Small intestine (tissue), 16 donors: ENCODE data around the gene P3H1. TPM values are rescaled to one million over a fixed set of nuclear protein-coding genes. Genes with fewer than 3 reads are reported as not detected.
"Not testable (repeated sequence)": the region's sequence is repeated elsewhere in the genome, so short reads cannot be mapped to it uniquely, and the experiment has no call there.

ENCODE experiments used
- DNase-seq, 2 donors: peaks; one replicate each; pipeline versions ENCODE4 v3.0.0 to v3.0.0-alpha.2; 2013
- FAIRE-seq: peaks from 2 replicates; lab custom pipeline; 2012; peaks lifted over from hg19 to GRCh38; lab: Jason Lieb, UNC
- H3K27ac ChIP-seq, 3 donors: one replicate each; pipeline ENCODE4 v1.5.1; 2013; ENCODE audit warnings: low read length in 2 of 3, mild to moderate bottlenecking in 2 of 3, control low read depth in 1 of 3, inconsistent platforms in 1 of 3, low read depth in 1 of 3, moderate library complexity in 1 of 3
- H3K27me3 ChIP-seq, 3 donors: one replicate each; pipeline ENCODE4 v1.6.1; 2013; ENCODE audit warnings: low read length in 3 of 3, inconsistent platforms in 1 of 3; ENCODE audit not compliant: control insufficient read depth in 3 of 3, insufficient read depth in 3 of 3
- H3K36me3 ChIP-seq, 3 donors: one replicate each; pipeline ENCODE4 v1.6.1; 2013; ENCODE audit warnings: low read length in 3 of 3, inconsistent platforms in 1 of 3, low read depth in 1 of 3, mild to moderate bottlenecking in 1 of 3, moderate library complexity in 1 of 3; ENCODE audit not compliant: control insufficient read depth in 3 of 3, insufficient read depth in 2 of 3
- H3K4me1 ChIP-seq, 3 donors: one replicate each; pipeline ENCODE4 v1.6.1; 2013; ENCODE audit warnings: low read length in 2 of 3, inconsistent platforms in 1 of 3, low read depth in 1 of 3, mild to moderate bottlenecking in 1 of 3, moderate library complexity in 1 of 3; ENCODE audit not compliant: control insufficient read depth in 3 of 3, insufficient read depth in 2 of 3
- H3K4me3 ChIP-seq, 3 donors: one replicate each; pipeline ENCODE4 v1.5.1; 2013; ENCODE audit warnings: low read length in 3 of 3, control low read depth in 1 of 3, inconsistent platforms in 1 of 3, low read depth in 1 of 3, mild to moderate bottlenecking in 1 of 3, moderate library complexity in 1 of 3
- H3K9me3 ChIP-seq, 2 donors: one replicate each; pipeline ENCODE4 v1.6.1; 2013; ENCODE audit warnings: low read depth in 1 of 2, low read length in 1 of 2; ENCODE audit not compliant: control insufficient read depth in 2 of 2, insufficient read depth in 1 of 2
- WGBS, 3 donors: extraction: QIAGEN DNeasy Blood & Tissue Kit; methylation state at CpG; one replicate each; pipeline ENCODE4 v1.1.7; 2013; 5-methylcytosine and 5-hydroxymethylcytosine counted together
- long read RNA-seq, 10 donors: transcript quantifications; one replicate each; lab custom pipeline, GENCODE V29; 2026
- polyA plus RNA-seq, 4 donors: library from polyadenylated mRNA; stranded (reverse) in 3 of 4; unstranded in 1 of 4; fragments of 200-250 nt in 3 of 4; fragments of 120-200 nt in 1 of 4; gene quantifications; one replicate each; pipeline versions ENCODE4 v1.2.1 to v1.2.3, GENCODE V29; 2013
- donor health status: healthy with polysubstance abuse.
- donor health status: control.
- donor health status: control.
- donor health status: Bipolar disorder and iron deficiency.
- donor health status: healthy.

Gene P3H1
- 10 to 100 TPM in 2 of 4 donors, 1 to 10 TPM in 2; 4.3 to 18.2 (median 11.4) TPM for polyA plus RNA-seq
- long read RNA-seq, donor 1: 0 reads
- long read RNA-seq, donor 2, partial matches to known transcripts: 0 of 4 reads
- long read RNA-seq, donor 2, other reads (novel, unspliced or antisense): 0 of 4 reads
- long read RNA-seq, donor 3, partial matches to known transcripts: 0 of 2 reads
- long read RNA-seq, donor 3, other reads (novel, unspliced or antisense): 0 of 2 reads
- long read RNA-seq, donor 4: 0 reads
- long read RNA-seq, donor 5: 0 reads
- long read RNA-seq, donor 6, partial matches to known transcripts: 0 of 2 reads
- long read RNA-seq, donor 6, other reads (novel, unspliced or antisense): 0 of 2 reads
- long read RNA-seq, donor 7: 0 reads
- long read RNA-seq, donor 8, partial matches to known transcripts: 0 of 2 reads
- long read RNA-seq, donor 8, other reads (novel, unspliced or antisense): 0 of 2 reads
- long read RNA-seq, donor 9: 0 reads
- long read RNA-seq, donor 10, transcript P3H1-202 (15 exons, 2,585 nt): major isoform, 10 of 13 reads
- long read RNA-seq, donor 10, partial matches to known transcripts: 0 of 13 reads
- long read RNA-seq, donor 10, other reads (novel, unspliced or antisense): 0 of 13 reads

GRCh38 chr1:42766741-42767509, at the start of gene P3H1, which contains the start of gene C1orf50:
TSS of gene P3H1 (minus strand) at chr1:42767028. CDS start at chr1:42766971, 57 bp downstream.
TSS of gene C1orf50 (plus strand) at chr1:42767249. CDS start at chr1:42767312, 63 bp downstream.
- Histone ChIP-seq H3K27ac (peak within 1 kb of the TSS; percentile 90 to 96 (median 92)), H3K4me3 (peak within 1 kb of the TSS; percentile 84 to 97 (median 94)), H3K27me3 (no peaks in the 10 kb centered on the region), H3K36me3 (peaks cover 0 to 14% (median 0%) of the 10 kb centered on the region in 3 donors), H3K9me3 (no peaks in the 10 kb centered on the region), H3K4me1 (peaks cover 0 to 11% (median 10%) of the 10 kb centered on the region in 3 donors)
- FAIRE-seq: no peak
- 0% methylated on average over 54 to 82 of the region's 82 CpGs for WGBS, 3 donors
- DNase-seq: peak; percentile 100

GRCh38 chr1:42815941-42816584, 49.2 kb upstream of the P3H1 start:
- no peaks in the 10 kb centered on the region for H3K27me3 ChIP-seq
- no peaks in the 10 kb centered on the region for H3K9me3 ChIP-seq
- DNase-seq (no peak), FAIRE-seq (no peak)
- H3K4me1 ChIP-seq: peaks cover 0 to 5% (median 2%) of the 10 kb centered on the region in 3 donors
- H3K27ac ChIP-seq: peak overlapping the region; percentile 61 to 100 (median 100)
- peaks cover 0 to 5% (median 0%) of the 10 kb centered on the region in 3 donors for H3K36me3 ChIP-seq
- WGBS, 3 donors: 36 to 40% (median 38%) methylated on average over 7 of the region's 7 CpGs
- peak overlapping the region; percentile 78 to 92 (median 88) for H3K4me3 ChIP-seq

- H3K27ac ChIP-seq, FAIRE-seq, H3K36me3 ChIP-seq, DNase-seq, H3K4me1 ChIP-seq, H3K4me3 ChIP-seq, H3K9me3 ChIP-seq, H3K27me3 ChIP-seq: not testable (repeated sequence)
- WGBS, 3 donors: 83 to 100% (median 93%) methylated on average over 1 to 3 of the region's 3 CpGs
Measured at GRCh38 chr1:42814815-42815214, 48.0 kb upstream of the P3H1 start.

DNA sequence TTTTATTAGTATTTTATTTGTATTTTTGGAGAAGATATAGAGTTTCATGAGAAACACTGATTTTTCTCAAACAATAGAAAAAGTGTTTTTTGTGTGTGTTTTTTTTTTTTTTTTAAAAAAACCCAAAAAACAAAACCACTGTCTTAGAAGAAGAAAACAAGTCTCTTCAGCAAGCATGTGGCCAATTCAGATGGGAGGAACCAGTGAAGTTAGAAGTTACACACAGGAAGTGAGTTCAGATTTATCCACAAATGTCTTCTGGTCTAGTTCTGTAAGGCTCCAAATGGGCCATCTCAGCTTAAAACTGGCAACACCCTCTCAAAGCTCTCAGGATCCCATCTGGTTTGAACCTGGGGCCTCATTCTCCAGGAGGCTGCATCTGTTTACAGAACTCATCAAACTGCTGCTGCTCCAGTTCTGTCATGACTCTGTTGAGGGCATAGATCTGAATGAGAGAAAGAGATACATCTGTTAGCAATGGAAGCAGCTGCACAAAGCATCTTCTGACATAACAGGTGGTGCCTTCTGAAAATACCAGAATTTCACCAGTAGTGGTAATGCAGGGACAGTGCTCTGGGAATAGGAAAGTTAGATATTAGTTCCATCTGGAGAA, 40.3 kb upstream of the P3H1 start:
- Histone ChIP-seq H3K4me1 (no peaks in the 10 kb centered on the region), H3K27me3 (no peaks in the 10 kb centered on the region), H3K4me3 (no peak overlapping the region), H3K27ac (no peak overlapping the region), H3K36me3 (peaks cover 0 to 18% (median 0%) of the 10 kb centered on the region in 3 donors), H3K9me3 (peaks cover 0 to 10% of the 10 kb centered on the region in 2 donors)
- DNase-seq: no peak
- FAIRE-seq: no peak

DNA sequence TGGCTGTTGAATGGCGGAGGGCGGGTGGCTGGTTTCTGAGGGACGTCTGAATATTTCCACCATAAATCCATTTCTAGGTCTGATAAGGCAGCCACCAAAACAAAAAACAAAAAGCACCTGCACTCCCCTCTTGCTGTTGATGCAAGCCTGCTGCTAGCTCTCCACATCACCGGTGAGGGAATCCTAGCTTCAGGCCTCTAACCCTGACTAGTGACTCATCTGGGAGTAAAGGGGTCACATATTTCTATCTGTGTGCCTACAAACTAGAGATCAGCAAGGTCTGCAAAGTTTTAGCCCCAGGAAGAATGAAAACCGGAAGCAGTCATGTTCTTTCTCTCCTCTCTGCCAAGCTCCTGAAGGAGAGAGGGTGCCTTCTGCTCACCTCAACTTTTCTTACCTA, 39.8 kb upstream of the P3H1 start:
- DNase-seq (no peak), FAIRE-seq (no peak)
- WGBS, 3 donors: 85 to 95% (median 94%) methylated on average over 5 of the region's 5 CpGs

GRCh38 chr1:42806171-42806570, 39.3 kb upstream of the P3H1 start:
- DNase-seq: no peak

More for the DNA sequence above, 39.8 kb upstream of the P3H1 start:
- H3K4me1 ChIP-seq: no peaks in the 10 kb centered on the region
- H3K9me3 ChIP-seq: peaks cover 0 to 10% of the 10 kb centered on the region in 2 donors
- H3K36me3 ChIP-seq: peaks cover 0 to 18% (median 0%) of the 10 kb centered on the region in 3 donors
- H3K27me3 ChIP-seq: no peaks in the 10 kb centered on the region
- H3K4me3 ChIP-seq: no peak overlapping the region
- no peak overlapping the region for H3K27ac ChIP-seq

DNA sequence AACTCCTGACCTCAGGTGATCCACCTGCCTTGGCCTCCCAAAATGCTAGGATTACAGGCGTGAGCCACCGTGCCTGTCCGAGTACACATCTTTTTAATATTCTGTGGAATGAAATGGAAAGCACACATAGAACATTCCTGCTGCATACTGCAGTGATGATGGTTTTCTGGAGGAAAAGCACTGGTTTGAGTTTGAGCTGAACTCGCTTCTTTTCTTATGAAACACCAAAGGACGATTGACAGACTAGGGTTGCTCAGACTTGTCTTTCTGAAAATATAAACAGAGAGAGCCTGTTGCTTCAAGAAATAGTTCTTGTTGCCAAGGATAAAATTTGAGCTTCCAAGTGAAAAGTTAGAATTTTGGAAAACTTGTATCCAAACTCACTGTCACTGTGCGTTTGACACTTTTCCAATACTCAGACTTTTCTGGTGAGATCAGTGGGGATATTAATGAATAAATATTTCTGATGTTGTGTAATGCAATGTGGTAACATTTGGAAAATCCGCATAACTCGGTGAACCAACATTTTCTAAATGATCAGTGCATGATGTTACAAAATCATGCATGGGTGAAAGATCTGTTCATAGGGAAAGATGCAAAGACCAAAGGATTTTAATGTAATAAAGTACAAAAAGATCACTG, 35.1 kb upstream of the P3H1 start:
- 79 to 93% (median 84%) methylated on average over 8 of the region's 8 CpGs for WGBS, 3 donors
- Histone ChIP-seq H3K9me3 (peaks cover 0 to 10% of the 10 kb centered on the region in 2 donors), H3K27me3 (no peaks in the 10 kb centered on the region), H3K36me3 (peaks cover 0 to 10% (median 0%) of the 10 kb centered on the region in 3 donors), H3K4me3 (no peak overlapping the region), H3K4me1 (no peaks in the 10 kb centered on the region), H3K27ac (no peak overlapping the region)
- DNase-seq (no peak), FAIRE-seq (no peak)

More at GRCh38 chr1:42806171-42806570, 39.3 kb upstream of the P3H1 start:
- Histone ChIP-seq H3K4me3 (no peak overlapping the region), H3K27me3 (no peaks in the 10 kb centered on the region), H3K4me1 (no peaks in the 10 kb centered on the region), H3K36me3 (peaks cover 0 to 15% (median 0%) of the 10 kb centered on the region in 3 donors), H3K9me3 (peaks cover 0 to 10% of the 10 kb centered on the region in 2 donors), H3K27ac (no peak overlapping the region)
- no peak for FAIRE-seq
